HCT116 (cell line): ENCODE measurements around the gene PDE1C. TPM values are rescaled to one million over a fixed set of nuclear protein-coding genes. Genes with fewer than 3 reads are reported as not detected.

Source experiments
- ATAC-seq: fragments of 200-7000 bp; cut with Tn5 transposase; 2 replicates; pipeline ENCODE4 v1.9.1; 2020; ENCODE audit warnings: mild to moderate bottlenecking, moderate library complexity
- BruUV-seq: library from RNA; stranded (reverse); fragments of 400-500 nt; replicated peaks from 2 replicates; lab custom pipeline; 2021; lab: Mats Ljungman, UMichigan
- CTCF ChIA-PET: fragments of 300-600 bp; sonication (Branson Sonifier 250); formaldehyde crosslinking; loops from one replicate; lab custom pipeline; 2021; ENCODE audit warnings: antibody characterized with exemption; lab: Charles Lee
- POLR2A ChIA-PET: fragments of 300-600, 350-600 bp; sonication (Branson Sonifier 250); formaldehyde crosslinking; loops from one replicate; lab custom pipeline; 2021; ENCODE audit warnings: antibody characterized with exemption; lab: Charles Lee
- RAD21 ChIA-PET, 2 experiments: fragments of 300-600 bp; sonication (Branson Sonifier 250); formaldehyde crosslinking; loops; one replicate each; lab custom pipeline; 2023; ENCODE audit warnings: low total read pairs in 2 of 2; ENCODE audit not compliant: uncharacterized antibody in 2 of 2, unreplicated experiment in 2 of 2, low non-redundant PET in 1 of 2; lab: Charles Lee
- DNase-seq: peaks from one replicate; pipeline ENCODE4 v3.0.0-alpha.2; 2010; ENCODE audit warnings: low read depth, low spot score
- H2AFZ ChIP-seq: fragments of 200-600 bp; shearing (Covaris generic), sonication (generic); 2 replicates; pipeline ENCODE4 v1.6.1; 2017; ENCODE audit warnings: low read depth, mixed run types, mixed read lengths, antibody characterized with exemption, low read length; ENCODE audit not compliant: poor library complexity, severe bottlenecking
- H3K27ac ChIP-seq: 2 replicates; pipeline ENCODE4 v1.5.1; 2012; ENCODE audit warnings: low read depth, low read length
- H3K27me3 ChIP-seq: fragments of 200-600 bp; sonication (generic); 2 replicates; pipeline ENCODE4 v1.6.1; 2016; ENCODE audit warnings: mixed run types, low read length, mixed read lengths; ENCODE audit not compliant: insufficient read depth
- H3K36me3 ChIP-seq, 2 experiments: fragments of 200-500 bp in 1 of 2; fragments of 200-600 bp in 1 of 2; sonication (Bioruptor generic) in 1 of 2; sonication (generic) in 1 of 2; 2 replicates each; pipeline versions ENCODE4 v1.5.1 to v1.6.1; 2014 to 2016; ENCODE audit warnings: low read length in 2 of 2, inconsistent platforms in 1 of 2, mixed read lengths in 1 of 2, mixed run types in 1 of 2; ENCODE audit not compliant: insufficient read depth in 2 of 2, control insufficient read depth in 1 of 2
- H3K4me1 ChIP-seq, 2 experiments: fragments of 200-600 bp in 1 of 2; sonication (generic) in 1 of 2; 2 replicates each; pipeline versions ENCODE4 v1.5.1 to v1.6.1; 2012 to 2017; ENCODE audit warnings: low read length in 2 of 2, inconsistent platforms in 1 of 2, mild to moderate bottlenecking in 1 of 2, mixed read lengths in 1 of 2, mixed run types in 1 of 2, moderate library complexity in 1 of 2; ENCODE audit not compliant: insufficient read depth in 2 of 2, control insufficient read depth in 1 of 2
- H3K4me2 ChIP-seq: fragments of 200-600 bp; sonication (generic); 2 replicates; pipeline ENCODE4 v1.6.1; 2017; ENCODE audit warnings: mixed run types, low read length, mixed read lengths
- H3K4me3 ChIP-seq, 2 experiments: fragments of 200-600 bp in 1 of 2; sonication (generic) in 1 of 2; replicated peaks in 1 of 2; 2 replicates each; pipeline ENCODE4 v1.5.1; 2011 to 2016; ENCODE audit warnings: low read length in 2 of 2, control low read depth in 1 of 2, low read depth in 1 of 2, mild to moderate bottlenecking in 1 of 2, mixed read lengths in 1 of 2, mixed run types in 1 of 2
- H3K79me2 ChIP-seq: fragments of 200-600 bp; sonication (generic); 2 replicates; pipeline ENCODE4 v1.6.1; 2017; ENCODE audit warnings: mild to moderate bottlenecking, mixed run types, low read length, moderate library complexity, mixed read lengths; ENCODE audit not compliant: insufficient read depth
- H3K9ac ChIP-seq: fragments of 200-600 bp; sonication (generic); 2 replicates; pipeline ENCODE4 v1.6.1; 2016; ENCODE audit warnings: low read length, mixed read lengths
- H3K9me2 ChIP-seq: fragments of 200-600 bp; sonication (generic), shearing (Covaris generic); 2 replicates; pipeline ENCODE4 v1.6.1; 2017; ENCODE audit warnings: mixed run types, mild to moderate bottlenecking, moderate library complexity; ENCODE audit not compliant: insufficient read depth
- H3K9me3 ChIP-seq, 2 experiments: fragments of 200-500 bp in 1 of 2; fragments of 200-600 bp in 1 of 2; sonication (Bioruptor generic) in 1 of 2; sonication (generic) in 1 of 2; 2 replicates each; pipeline ENCODE4 v1.6.1; 2014 to 2017; ENCODE audit warnings: low read length in 2 of 2, mixed read lengths in 2 of 2, inconsistent platforms in 1 of 2, low read depth in 1 of 2, mild to moderate bottlenecking in 1 of 2, mixed run types in 1 of 2, moderate library complexity in 1 of 2; ENCODE audit not compliant: control insufficient read depth in 1 of 2, insufficient read depth in 1 of 2
- H4K20me1 ChIP-seq: fragments of 200-600 bp; sonication (generic), shearing (Covaris generic); 2 replicates; pipeline ENCODE4 v1.6.1; 2017; ENCODE audit warnings: mixed run types, mild to moderate bottlenecking, moderate library complexity; ENCODE audit not compliant: insufficient read depth
- CBX3 ChIP-seq: IDR thresholded peaks from 2 replicates; pipeline ENCODE4 v1.6.1; 2012; ENCODE audit warnings: low read depth
- CEBPB ChIP-seq: IDR thresholded peaks from 2 replicates; pipeline ENCODE4 v1.6.1; 2012; ENCODE audit warnings: low read depth
- ELF1 ChIP-seq: IDR thresholded peaks from 2 replicates; pipeline ENCODE4 v1.6.1; 2012; ENCODE audit warnings: low read depth, borderline replicate concordance
- REST ChIP-seq: IDR thresholded peaks from 2 replicates; pipeline ENCODE4 v1.6.1; 2012; ENCODE audit warnings: low read depth
- SIN3A ChIP-seq: IDR thresholded peaks from 2 replicates; pipeline ENCODE4 v1.6.1; 2012; ENCODE audit warnings: low read depth
- SP1 ChIP-seq: IDR thresholded peaks from 2 replicates; pipeline ENCODE4 v1.6.1; 2012; ENCODE audit warnings: low read depth
- SRF ChIP-seq: IDR thresholded peaks from 2 replicates; pipeline ENCODE4 v1.6.1; 2012; ENCODE audit warnings: low read depth
- TCF7L2 ChIP-seq: IDR thresholded peaks from 2 replicates; pipeline ENCODE4 v1.7.0; 2011; ENCODE audit warnings: borderline replicate concordance, inconsistent platforms; ENCODE audit not compliant: insufficient read depth, insufficient read length; ENCODE audit errors: extremely low read depth
- ZFX ChIP-seq: fragments of 450-650 bp; IDR thresholded peaks from 2 replicates; pipeline ENCODE4 v1.6.1; 2017
- ZNF274 ChIP-seq: fragments of 200-500 bp; sonication (Bioruptor generic); IDR thresholded peaks from 2 replicates; pipeline ENCODE4 v1.6.1; 2014; ENCODE audit warnings: mild to moderate bottlenecking, low read depth, low read length, inconsistent platforms
- intact Hi-C: fragments of 100-400 bp; cut with micrococcal nuclease; formaldehyde crosslinking; loops from 2 replicates; pipeline ENCODE4 v1.10.0; 2022
- total RNA-seq: library from RNA; stranded (reverse); gene quantifications from one replicate; pipeline ENCODE4 v1.2.1, GENCODE V29; 2021; ENCODE audit not compliant: unreplicated experiment

Gene PDE1C
- total RNA-seq, 1 experiment from 2014 or later = 0.17 TPM

GRCh38 chr7:31883761-31884164, 186.4 kb downstream of the PDE1C start:
- H3K9ac ChIP-seq = no peak overlapping the region

More at GRCh38 chr7:31883761-31884164, 186.4 kb downstream of the PDE1C start:
- H3K4me3 ChIP-seq = no peak overlapping the region
- H3K9me3 ChIP-seq = no peaks in the 10 kb centered on the region
- intact Hi-C loops = no loop called here
- no peak overlapping the region for H3K27ac ChIP-seq
- BruUV-seq = no TSS peak
- ChIA-PET RAD21 (no interaction called here), CTCF (no interaction called here), POLR2A (no interaction called here)
- H3K79me2 ChIP-seq = no peaks in the 10 kb centered on the region
- H3K4me1 ChIP-seq = no peaks in the 10 kb centered on the region
- H2AFZ ChIP-seq = no peak overlapping the region
- H3K4me2 ChIP-seq = no peak overlapping the region
- H3K27me3 ChIP-seq = 0 out of 2 replicates have a peak, but pooled peaks cover 7% of the 10 kb centered on the region
- no peaks in the 10 kb centered on the region for H4K20me1 ChIP-seq
- ATAC-seq (no peak), DNase-seq (no peak)
- no peak for TF ChIP-seq ZNF274
- no peak for TF ChIP-seq SRF
- TF ChIP-seq REST = no peak
- TF ChIP-seq CEBPB = no peak
- TF ChIP-seq SP1 = no peak
- no peak for TF ChIP-seq CBX3
- TF ChIP-seq TCF7L2 = no peak
- no peak for TF ChIP-seq SIN3A
- no peak for TF ChIP-seq ELF1
- TF ChIP-seq ZFX = no peak
- no peaks in the 10 kb centered on the region for H3K9me2 ChIP-seq
- no peaks in the 10 kb centered on the region for H3K36me3 ChIP-seq
